ENCODE results near the gene CENPN. TPM values are rescaled to one million over a fixed set of nuclear protein-coding genes. Genes with fewer than 3 reads are reported as not detected.

Gene CENPN
- total RNA-seq, 1 donor from 2014 or later = 5.0 TPM

- H3K4me3 ChIP-seq = no peak overlapping the region
- intact Hi-C loops (cut with DNase I) = no loop called here
- no peaks in the 10 kb centered on the region for H3K4me1 ChIP-seq
- no peak overlapping the region for H3K27ac ChIP-seq
- DNase-seq (no peak), ATAC-seq (no peak)
- TF ChIP-seq CTCF (IDR thresholded peaks at IDR 0.05) = no peak
- H3K9me3 ChIP-seq = no peaks in the 10 kb centered on the region
- no peaks in the 10 kb centered on the region for H3K27me3 ChIP-seq (ENCODE audit: low read depth)
- peaks cover 1% of the 10 kb centered on the region for H3K36me3 ChIP-seq
These were observed 21.4 kb upstream of the CENPN start for GRCh38 chr16:80985611-80986010.

GRCh38 chr16:80986557-80986956 is 20.5 kb upstream of the CENPN start:
- intact Hi-C loops (cut with DNase I) = no loop called here
- no peak for ATAC-seq
- no peaks in the 10 kb centered on the region for H3K9me3 ChIP-seq
- no peaks in the 10 kb centered on the region for H3K4me1 ChIP-seq
- no peaks in the 10 kb centered on the region for H3K27me3 ChIP-seq (ENCODE audit: low read depth)
- no peak overlapping the region for H3K27ac ChIP-seq
- no peak for TF ChIP-seq CTCF (IDR thresholded peaks at IDR 0.05)
- no peak for DNase-seq
- no peaks in the 10 kb centered on the region for H3K36me3 ChIP-seq
- no peak overlapping the region for H3K4me3 ChIP-seq

GRCh38 chr16:80988756-80989155 is 18.3 kb upstream of the CENPN start:
- intact Hi-C loops (cut with DNase I) = no loop called here
- H3K36me3 ChIP-seq = no peaks in the 10 kb centered on the region
- H3K4me1 ChIP-seq = no peaks in the 10 kb centered on the region
- H3K4me3 ChIP-seq = no peak overlapping the region
- ATAC-seq (no peak), DNase-seq (no peak)
- no peak overlapping the region for H3K27ac ChIP-seq
- H3K9me3 ChIP-seq = no peaks in the 10 kb centered on the region
- no peaks in the 10 kb centered on the region for H3K27me3 ChIP-seq (ENCODE audit: low read depth)
- TF ChIP-seq CTCF (IDR thresholded peaks at IDR 0.05) = no peak

- Histone ChIP-seq H3K27me3 (ENCODE audit: low read depth) (no peaks in the 10 kb centered on the region), H3K4me1 (no peaks in the 10 kb centered on the region), H3K27ac (no peak overlapping the region), H3K36me3 (no peaks in the 10 kb centered on the region), H3K4me3 (no peak overlapping the region), H3K9me3 (no peaks in the 10 kb centered on the region)
- DNase-seq (no peak), ATAC-seq (no peak)
- TF ChIP-seq CTCF (IDR thresholded peaks at IDR 0.05) = no peak
- intact Hi-C loops (cut with DNase I) = no loop called here
These were observed 17.2 kb upstream of the CENPN start for GRCh38 chr16:80989801-80990200.

- no peaks in the 10 kb centered on the region for H3K9me3 ChIP-seq
- no peaks in the 10 kb centered on the region for H3K36me3 ChIP-seq
- no peak for DNase-seq
- intact Hi-C loops (cut with DNase I) = no loop called here
- no peaks in the 10 kb centered on the region for H3K4me1 ChIP-seq
- TF ChIP-seq CTCF (IDR thresholded peaks at IDR 0.05) = no peak
- ATAC-seq = no peak
- H3K27me3 ChIP-seq (ENCODE audit: low read depth) = no peaks in the 10 kb centered on the region
- H3K4me3 ChIP-seq = no peak overlapping the region
- no peak overlapping the region for H3K27ac ChIP-seq
These were observed 16.4 kb upstream of the CENPN start for GRCh38 chr16:80990577-80990976.

- TF ChIP-seq CTCF (IDR thresholded peaks at IDR 0.05) = no peak
- Histone ChIP-seq H3K27ac (no peak overlapping the region), H3K9me3 (no peaks in the 10 kb centered on the region), H3K27me3 (ENCODE audit: low read depth) (no peaks in the 10 kb centered on the region), H3K36me3 (no peaks in the 10 kb centered on the region), H3K4me3 (no peak overlapping the region), H3K4me1 (no peaks in the 10 kb centered on the region)
- intact Hi-C loops (cut with DNase I) = no loop called here
- DNase-seq (no peak), ATAC-seq (no peak)
These were observed 16.0 kb upstream of the CENPN start for GRCh38 chr16:80990978-80991377.

Measured in lower lobe of right lung (tissue), 2 donors.